ENCODE measurements around the gene DSEL. TPM values are rescaled to one million over a fixed set of nuclear protein-coding genes. Genes with fewer than 3 reads are reported as not detected.

DSEL gene
- total RNA-seq, 3 donors from 2014 or later: 1.0 to 5.7 (median 2.1) TPM

- TF ChIP-seq, protein P1, sequence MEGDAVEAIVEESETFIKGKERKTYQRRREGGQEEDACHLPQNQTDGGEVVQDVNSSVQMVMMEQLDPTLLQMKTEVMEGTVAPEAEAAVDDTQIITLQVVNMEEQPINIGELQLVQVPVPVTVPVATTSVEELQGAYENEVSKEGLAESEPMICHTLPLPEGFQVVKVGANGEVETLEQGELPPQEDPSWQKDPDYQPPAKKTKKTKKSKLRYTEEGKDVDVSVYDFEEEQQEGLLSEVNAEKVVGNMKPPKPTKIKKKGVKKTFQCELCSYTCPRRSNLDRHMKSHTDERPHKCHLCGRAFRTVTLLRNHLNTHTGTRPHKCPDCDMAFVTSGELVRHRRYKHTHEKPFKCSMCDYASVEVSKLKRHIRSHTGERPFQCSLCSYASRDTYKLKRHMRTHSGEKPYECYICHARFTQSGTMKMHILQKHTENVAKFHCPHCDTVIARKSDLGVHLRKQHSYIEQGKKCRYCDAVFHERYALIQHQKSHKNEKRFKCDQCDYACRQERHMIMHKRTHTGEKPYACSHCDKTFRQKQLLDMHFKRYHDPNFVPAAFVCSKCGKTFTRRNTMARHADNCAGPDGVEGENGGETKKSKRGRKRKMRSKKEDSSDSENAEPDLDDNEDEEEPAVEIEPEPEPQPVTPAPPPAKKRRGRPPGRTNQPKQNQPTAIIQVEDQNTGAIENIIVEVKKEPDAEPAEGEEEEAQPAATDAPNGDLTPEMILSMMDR (IDR thresholded peaks at IDR 0.05): no peak
- no peaks in the 10 kb centered on the region for H3K36me3 ChIP-seq (ENCODE audit: low read depth)
- peaks cover 9% of the 10 kb centered on the region for H3K4me1 ChIP-seq (ENCODE audit: low read depth)
- intact Hi-C loops (cut with DNase I, micrococcal nuclease): no loop called here
- H3K9me3 ChIP-seq: no peaks in the 10 kb centered on the region
- no peak overlapping the region for H3K4me3 ChIP-seq
- DNase-seq (no peak), ATAC-seq (no peak)
Observed at GRCh38 chr18:67513280-67513679, 3.2 kb downstream of the DSEL start.

GRCh38 chr18:67511840-67512239 lies 4.7 kb downstream of the DSEL start:
- Histone ChIP-seq H3K4me3 (no peak overlapping the region), H3K4me1 (ENCODE audit: low read depth) (peaks cover under 1% of the 10 kb centered on the region), H3K9me3 (no peaks in the 10 kb centered on the region), H3K36me3 (ENCODE audit: low read depth) (no peaks in the 10 kb centered on the region)
- no peak for ATAC-seq
- TF ChIP-seq, protein P1 (IDR thresholded peaks at IDR 0.05): no peak
- no peak for DNase-seq
- intact Hi-C loops (cut with DNase I, micrococcal nuclease): no loop called here

DNA sequence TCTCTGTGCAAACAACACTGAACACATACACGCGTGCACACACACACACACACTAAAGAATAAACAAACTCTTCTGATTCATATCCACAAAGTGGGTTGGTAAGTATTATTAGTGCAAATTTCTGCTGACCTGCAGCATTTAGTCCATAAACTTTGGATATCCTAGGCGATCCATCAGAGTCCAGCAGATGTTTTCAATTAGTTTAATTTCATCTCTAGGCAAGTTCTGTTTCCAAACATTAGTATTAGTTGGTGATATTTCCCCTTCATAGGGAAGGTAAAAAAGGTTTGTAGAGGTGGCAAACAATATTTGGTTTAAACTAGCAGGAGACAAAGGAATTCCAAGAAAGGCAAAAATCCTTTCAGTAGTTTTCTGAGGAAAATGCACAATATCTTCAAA lies 5.7 kb downstream of the DSEL start:
- Histone ChIP-seq H3K9me3 (no peaks in the 10 kb centered on the region), H3K4me1 (ENCODE audit: low read depth) (no peaks in the 10 kb centered on the region), H3K36me3 (ENCODE audit: low read depth) (no peaks in the 10 kb centered on the region), H3K4me3 (no peak overlapping the region)
- ATAC-seq (no peak), DNase-seq (no peak)
- TF ChIP-seq, protein P1 (IDR thresholded peaks at IDR 0.05): no peak
- intact Hi-C loops (cut with DNase I, micrococcal nuclease): no loop called here

DNA sequence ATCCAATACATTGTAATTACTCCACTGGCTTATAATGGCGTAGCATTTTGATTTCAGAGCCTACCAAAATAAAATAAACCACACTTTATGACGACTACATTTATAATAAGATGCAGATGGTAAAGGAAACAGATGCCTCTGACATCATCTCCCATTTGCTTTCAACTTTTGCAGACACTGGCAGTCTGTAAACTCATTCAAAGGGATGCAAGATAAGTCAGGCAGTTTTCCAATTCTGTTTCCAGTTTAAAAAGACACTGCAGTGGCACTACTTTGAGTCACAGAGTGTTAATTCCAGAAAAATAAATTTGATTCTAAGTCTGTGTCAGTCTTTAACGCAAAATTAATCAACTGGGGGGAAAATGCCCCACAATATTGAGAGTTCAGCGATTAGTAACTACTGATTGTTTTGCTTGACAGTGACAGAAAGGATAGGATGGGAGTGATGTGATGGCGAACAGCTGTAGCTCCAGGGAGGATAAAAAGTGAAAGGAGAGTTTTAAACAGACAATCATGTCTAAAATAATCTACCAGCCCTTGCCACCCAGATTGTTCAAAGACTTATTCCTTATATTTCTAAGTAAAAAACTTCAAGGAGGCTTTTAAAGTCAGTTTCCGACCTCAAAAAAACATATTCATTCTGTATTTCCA lies 6.7 kb downstream of the DSEL start:
- no peak for DNase-seq

GRCh38 chr18:67508146-67508545 lies 8.4 kb downstream of the DSEL start:
- DNase-seq (no peak), ATAC-seq (no peak)
- TF ChIP-seq, protein P1 (IDR thresholded peaks at IDR 0.05): no peak
- intact Hi-C loops (cut with DNase I, micrococcal nuclease): no loop called here
- no peak overlapping the region for H3K4me3 ChIP-seq
- H3K4me1 ChIP-seq (ENCODE audit: low read depth): no peaks in the 10 kb centered on the region
- no peaks in the 10 kb centered on the region for H3K9me3 ChIP-seq
- H3K36me3 ChIP-seq (ENCODE audit: low read depth): no peaks in the 10 kb centered on the region

More for the DNA sequence above, 6.7 kb downstream of the DSEL start:
- Histone ChIP-seq H3K36me3 (ENCODE audit: low read depth) (no peaks in the 10 kb centered on the region), H3K4me3 (no peak overlapping the region), H3K9me3 (no peaks in the 10 kb centered on the region), H3K4me1 (ENCODE audit: low read depth) (no peaks in the 10 kb centered on the region)
- intact Hi-C loops (cut with DNase I, micrococcal nuclease): no loop called here
- TF ChIP-seq, protein P1 (IDR thresholded peaks at IDR 0.05): no peak
- no peak for ATAC-seq

DNA sequence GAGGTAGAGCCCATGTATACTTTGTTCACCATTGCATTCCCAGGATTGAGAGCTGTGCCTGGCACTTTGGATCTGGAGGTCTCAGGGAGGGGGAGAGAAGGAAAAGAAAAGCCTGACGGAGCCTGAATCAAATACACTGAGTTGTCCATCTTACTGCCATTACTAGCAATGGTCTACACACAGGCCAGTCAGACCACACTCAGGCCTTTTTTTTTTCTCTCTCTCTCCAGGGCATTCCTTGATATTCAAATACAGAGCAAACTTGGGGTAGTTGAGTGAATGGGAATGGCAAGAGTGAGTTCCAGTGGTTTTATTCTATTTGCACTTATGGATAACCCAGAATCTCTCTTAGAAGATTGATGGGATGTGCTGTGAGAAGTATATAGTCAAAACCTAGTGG lies 11.8 kb downstream of the DSEL start:
- no peak overlapping the region for H3K4me3 ChIP-seq
- intact Hi-C loops (cut with DNase I, micrococcal nuclease): no loop called here

More for the DNA sequence above, 11.8 kb downstream of the DSEL start:
- Histone ChIP-seq H3K36me3 (ENCODE audit: low read depth) (no peaks in the 10 kb centered on the region), H3K4me1 (ENCODE audit: low read depth) (no peaks in the 10 kb centered on the region), H3K9me3 (no peaks in the 10 kb centered on the region)
- no peak for ATAC-seq
- no peak for DNase-seq
- TF ChIP-seq, protein P1 (IDR thresholded peaks at IDR 0.05): no peak

Measured in mucosa of descending colon (tissue), 3 donors.